HepG2 (cell line): ENCODE results near the gene PPM1G. TPM values are rescaled to one million over a fixed set of nuclear protein-coding genes. Genes with fewer than 3 reads are reported as not detected.

Source experiments
- ATAD3A ChIP-seq: sonication (generic); formaldehyde crosslinking; IDR thresholded peaks from 2 replicates; pipeline ENCODE4 v1.4.0; 2020; ENCODE audit warnings: missing genetic modification reagents
- CHD4 ChIP-seq: fragments of 200-600 bp; sonication (generic); IDR thresholded peaks from 2 replicates; pipeline ENCODE4 v1.7.0; 2017; ENCODE audit warnings: mild to moderate bottlenecking, low read length, borderline replicate concordance
- HMG20A ChIP-seq: IDR thresholded peaks from 2 replicates; pipeline ENCODE4 v1.6.1; 2016; ENCODE audit warnings: borderline replicate concordance
- KLF12 ChIP-seq: sonication (generic); formaldehyde crosslinking; IDR thresholded peaks from 2 replicates; pipeline ENCODE4 v1.4.0; 2020; ENCODE audit warnings: missing genetic modification reagents, borderline replicate concordance
- MXI1 ChIP-seq: IDR thresholded peaks from 3 replicates; pipeline ENCODE4 v1.6.1; 2012; ENCODE audit warnings: low read depth, low read length, inconsistent platforms, borderline replicate concordance
- SALL2 ChIP-seq: sonication (generic); formaldehyde crosslinking; IDR thresholded peaks from 2 replicates; pipeline ENCODE4 v1.8.1; 2023; ENCODE audit warnings: mild to moderate bottlenecking, missing genetic modification reagents, inconsistent platforms
- ZNF224 ChIP-seq: sonication (generic); formaldehyde crosslinking; IDR thresholded peaks from 2 replicates; pipeline ENCODE4 v1.5.0; 2020; ENCODE audit warnings: mild to moderate bottlenecking, missing genetic modification reagents
- ZNF225 ChIP-seq: sonication (generic); formaldehyde crosslinking; IDR thresholded peaks from 2 replicates; pipeline ENCODE4 v1.4.0; 2020; ENCODE audit warnings: mild to moderate bottlenecking, missing genetic modification reagents
- ZNF550 ChIP-seq: sonication (generic); formaldehyde crosslinking; IDR thresholded peaks from 2 replicates; pipeline ENCODE4 v1.4.0; 2020; ENCODE audit warnings: mild to moderate bottlenecking, missing genetic modification reagents, borderline replicate concordance
- ZNF557 ChIP-seq: sonication (generic); formaldehyde crosslinking; IDR thresholded peaks from 2 replicates; pipeline ENCODE4 v1.4.0; 2020; ENCODE audit warnings: missing genetic modification reagents
- ZNF607 ChIP-seq: sonication (generic); formaldehyde crosslinking; IDR thresholded peaks from 2 replicates; pipeline ENCODE4 v1.5.1; 2020; ENCODE audit warnings: missing genetic modification reagents, mild to moderate bottlenecking, borderline replicate concordance
- ZNF724P ChIP-seq: sonication (generic); formaldehyde crosslinking; IDR thresholded peaks from 2 replicates; pipeline ENCODE4 v1.8.0; 2022; ENCODE audit warnings: missing genetic modification reagents, borderline replicate concordance
- ZNF775 ChIP-seq: sonication (generic); formaldehyde crosslinking; IDR thresholded peaks from 2 replicates; pipeline ENCODE4 v1.4.0; 2020; ENCODE audit warnings: missing genetic modification reagents, mild to moderate bottlenecking, moderate library complexity, borderline replicate concordance
- polyA plus RNA-seq, 8 experiments: library from polyadenylated mRNA; depleted of rRNA in 3 of 8; stranded (reverse) in 7 of 8; unstranded in 1 of 8; fragments of >200 nt; fragmentation: Illumina TruSeq in 4 of 8; extraction: Trizol in 4 of 8; gene quantifications; 2 replicates each; pipeline versions ENCODE4 v1.2.1 to v1.2.3, GENCODE V29; 2011 to 2016; ENCODE audit warnings: low read depth in 4 of 8, missing spikeins in 1 of 8, mixed read lengths in 1 of 8; ENCODE audit not compliant: insufficient read depth in 1 of 8
- total RNA-seq, 5 experiments: library from RNA; depleted of rRNA; stranded (reverse); fragments of >200 nt; fragmentation: Illumina TruSeq; extraction: Trizol; gene quantifications; 2 replicates each; pipeline ENCODE4 v1.2.3, GENCODE V29; 2016; ENCODE audit warnings: low read depth in 1 of 5
- TF ChIP-seq, protein P1 (sequence below): sonication (generic); formaldehyde crosslinking; IDR thresholded peaks from 2 replicates; pipeline ENCODE4 v1.9.0; 2021; ENCODE audit warnings: missing genetic modification reagents, borderline replicate concordance
- TF ChIP-seq, protein P2 (sequence below): sonication (generic); formaldehyde crosslinking; IDR thresholded peaks from 2 replicates; pipeline ENCODE4 v1.4.0; 2020; ENCODE audit warnings: missing genetic modification reagents, borderline replicate concordance
- TF ChIP-seq, protein P3 (sequence below): sonication (generic); formaldehyde crosslinking; IDR thresholded peaks from 2 replicates; pipeline ENCODE4 v1.5.0; 2020; ENCODE audit warnings: mild to moderate bottlenecking, missing genetic modification reagents
- TF ChIP-seq, protein P4 (sequence below): sonication (generic); formaldehyde crosslinking; IDR thresholded peaks from 2 replicates; pipeline ENCODE4 v1.4.0; 2020; ENCODE audit warnings: missing genetic modification reagents
- TF ChIP-seq, protein P5 (sequence below): IDR thresholded peaks from 2 replicates; pipeline ENCODE4 v1.4.0; 2020; ENCODE audit warnings: mild to moderate bottlenecking, missing genetic modification reagents

Gene PPM1G
- total and polyA plus RNA-seq, 2 of the 13 experiments (the other 11 are each of a cell fraction or from before 2014, with no cell fraction given), result 58.2 to 213 TPM

DNA sequence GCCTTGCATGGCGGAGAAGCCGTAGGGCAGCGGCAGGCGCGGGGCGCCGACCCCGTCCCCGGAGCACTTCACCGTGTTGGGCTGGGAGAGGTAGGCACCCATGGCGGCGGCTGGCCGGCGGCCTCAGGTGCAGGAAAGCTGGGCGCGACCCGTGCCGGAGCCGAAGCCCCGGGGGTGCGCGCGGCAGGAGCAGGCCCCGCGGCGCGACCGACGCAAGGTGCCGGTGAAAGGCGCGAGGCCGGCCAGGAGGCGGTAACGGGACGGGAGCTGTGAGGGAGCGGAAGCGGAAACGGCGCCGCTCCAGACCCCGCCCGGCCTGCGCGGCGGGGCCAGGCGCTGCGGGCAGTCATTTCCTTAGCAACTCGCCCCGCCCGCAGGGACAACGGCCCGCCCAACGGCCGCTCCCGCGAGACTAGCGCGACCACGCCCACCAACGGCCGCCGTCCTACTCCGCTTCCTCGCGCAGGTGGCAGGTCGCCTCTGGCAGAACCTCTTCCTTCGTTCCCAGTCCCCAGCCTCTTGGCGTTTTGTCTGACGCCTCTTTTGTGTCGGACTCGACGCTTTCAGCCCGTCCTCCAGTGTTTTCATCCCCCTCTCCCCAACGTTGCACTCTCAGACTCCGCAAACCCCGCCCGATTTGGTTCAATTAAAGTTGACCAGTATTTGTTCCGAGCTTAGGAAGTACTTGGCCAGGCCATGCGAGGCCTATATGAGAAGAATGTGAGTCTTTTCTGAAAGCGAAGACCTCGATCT, at the start of gene PPM1G (continued):
- TF ChIP-seq MXI1 (peak; percentile 91), ZNF224 (peak; percentile 92; the same call in 1 of the 2 replicates), ZNF724P (peak; percentile 90), ZNF550 (CRISPR knock-in tag) (no peak; the same call in 1 of the 2 replicates), ZNF775 (CRISPR knock-in tag) (no peak; the same call in 1 of the 2 replicates), ZNF557 (CRISPR knock-in tag) (no peak), CHD4 (no peak), KLF12 (CRISPR knock-in tag) (peak; percentile 97; the same call in 1 of the 2 replicates), ZNF607 (CRISPR knock-in tag) (peak; percentile 94), ATAD3A (CRISPR knock-in tag) (no peak), SALL2 (CRISPR knock-in tag) (peak; percentile 84), ZNF225 (CRISPR knock-in tag) (peak; percentile 88; the same call in 1 of the 2 replicates), HMG20A (no peak)
- TF ChIP-seq, protein P1, sequence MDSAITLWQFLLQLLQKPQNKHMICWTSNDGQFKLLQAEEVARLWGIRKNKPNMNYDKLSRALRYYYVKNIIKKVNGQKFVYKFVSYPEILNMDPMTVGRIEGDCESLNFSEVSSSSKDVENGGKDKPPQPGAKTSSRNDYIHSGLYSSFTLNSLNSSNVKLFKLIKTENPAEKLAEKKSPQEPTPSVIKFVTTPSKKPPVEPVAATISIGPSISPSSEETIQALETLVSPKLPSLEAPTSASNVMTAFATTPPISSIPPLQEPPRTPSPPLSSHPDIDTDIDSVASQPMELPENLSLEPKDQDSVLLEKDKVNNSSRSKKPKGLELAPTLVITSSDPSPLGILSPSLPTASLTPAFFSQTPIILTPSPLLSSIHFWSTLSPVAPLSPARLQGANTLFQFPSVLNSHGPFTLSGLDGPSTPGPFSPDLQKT (CRISPR knock-in tag), result no peak; the same call in 1 of the 2 replicates
- TF ChIP-seq, protein P2, sequence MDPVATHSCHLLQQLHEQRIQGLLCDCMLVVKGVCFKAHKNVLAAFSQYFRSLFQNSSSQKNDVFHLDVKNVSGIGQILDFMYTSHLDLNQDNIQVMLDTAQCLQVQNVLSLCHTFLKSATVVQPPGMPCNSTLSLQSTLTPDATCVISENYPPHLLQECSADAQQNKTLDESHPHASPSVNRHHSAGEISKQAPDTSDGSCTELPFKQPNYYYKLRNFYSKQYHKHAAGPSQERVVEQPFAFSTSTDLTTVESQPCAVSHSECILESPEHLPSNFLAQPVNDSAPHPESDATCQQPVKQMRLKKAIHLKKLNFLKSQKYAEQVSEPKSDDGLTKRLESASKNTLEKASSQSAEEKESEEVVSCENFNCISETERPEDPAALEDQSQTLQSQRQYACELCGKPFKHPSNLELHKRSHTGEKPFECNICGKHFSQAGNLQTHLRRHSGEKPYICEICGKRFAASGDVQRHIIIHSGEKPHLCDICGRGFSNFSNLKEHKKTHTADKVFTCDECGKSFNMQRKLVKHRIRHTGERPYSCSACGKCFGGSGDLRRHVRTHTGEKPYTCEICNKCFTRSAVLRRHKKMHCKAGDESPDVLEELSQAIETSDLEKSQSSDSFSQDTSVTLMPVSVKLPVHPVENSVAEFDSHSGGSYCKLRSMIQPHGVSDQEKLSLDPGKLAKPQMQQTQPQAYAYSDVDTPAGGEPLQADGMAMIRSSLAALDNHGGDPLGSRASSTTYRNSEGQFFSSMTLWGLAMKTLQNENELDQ (CRISPR knock-in tag), result peak; percentile 71; the same call in 1 of the 2 replicates
- TF ChIP-seq, protein P3, sequence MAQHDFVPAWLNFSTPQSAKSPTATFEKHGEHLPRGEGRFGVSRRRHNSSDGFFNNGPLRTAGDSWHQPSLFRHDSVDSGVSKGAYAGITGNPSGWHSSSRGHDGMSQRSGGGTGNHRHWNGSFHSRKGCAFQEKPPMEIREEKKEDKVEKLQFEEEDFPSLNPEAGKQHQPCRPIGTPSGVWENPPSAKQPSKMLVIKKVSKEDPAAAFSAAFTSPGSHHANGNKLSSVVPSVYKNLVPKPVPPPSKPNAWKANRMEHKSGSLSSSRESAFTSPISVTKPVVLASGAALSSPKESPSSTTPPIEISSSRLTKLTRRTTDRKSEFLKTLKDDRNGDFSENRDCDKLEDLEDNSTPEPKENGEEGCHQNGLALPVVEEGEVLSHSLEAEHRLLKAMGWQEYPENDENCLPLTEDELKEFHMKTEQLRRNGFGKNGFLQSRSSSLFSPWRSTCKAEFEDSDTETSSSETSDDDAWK (CRISPR knock-in tag), result no peak
- TF ChIP-seq, protein P4, sequence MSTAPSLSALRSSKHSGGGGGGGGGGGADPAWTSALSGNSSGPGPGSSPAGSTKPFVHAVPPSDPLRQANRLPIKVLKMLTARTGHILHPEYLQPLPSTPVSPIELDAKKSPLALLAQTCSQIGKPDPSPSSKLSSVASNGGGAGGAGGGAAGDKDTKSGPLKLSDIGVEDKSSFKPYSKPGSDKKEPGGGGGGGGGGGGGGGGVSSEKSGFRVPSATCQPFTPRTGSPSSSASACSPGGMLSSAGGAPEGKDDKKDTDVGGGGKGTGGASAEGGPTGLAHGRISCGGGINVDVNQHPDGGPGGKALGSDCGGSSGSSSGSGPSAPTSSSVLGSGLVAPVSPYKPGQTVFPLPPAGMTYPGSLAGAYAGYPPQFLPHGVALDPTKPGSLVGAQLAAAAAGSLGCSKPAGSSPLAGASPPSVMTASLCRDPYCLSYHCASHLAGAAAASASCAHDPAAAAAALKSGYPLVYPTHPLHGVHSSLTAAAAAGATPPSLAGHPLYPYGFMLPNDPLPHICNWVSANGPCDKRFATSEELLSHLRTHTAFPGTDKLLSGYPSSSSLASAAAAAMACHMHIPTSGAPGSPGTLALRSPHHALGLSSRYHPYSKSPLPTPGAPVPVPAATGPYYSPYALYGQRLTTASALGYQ, result peak; percentile 81; the same call in 1 of the 2 replicates
- TF ChIP-seq, protein P5, sequence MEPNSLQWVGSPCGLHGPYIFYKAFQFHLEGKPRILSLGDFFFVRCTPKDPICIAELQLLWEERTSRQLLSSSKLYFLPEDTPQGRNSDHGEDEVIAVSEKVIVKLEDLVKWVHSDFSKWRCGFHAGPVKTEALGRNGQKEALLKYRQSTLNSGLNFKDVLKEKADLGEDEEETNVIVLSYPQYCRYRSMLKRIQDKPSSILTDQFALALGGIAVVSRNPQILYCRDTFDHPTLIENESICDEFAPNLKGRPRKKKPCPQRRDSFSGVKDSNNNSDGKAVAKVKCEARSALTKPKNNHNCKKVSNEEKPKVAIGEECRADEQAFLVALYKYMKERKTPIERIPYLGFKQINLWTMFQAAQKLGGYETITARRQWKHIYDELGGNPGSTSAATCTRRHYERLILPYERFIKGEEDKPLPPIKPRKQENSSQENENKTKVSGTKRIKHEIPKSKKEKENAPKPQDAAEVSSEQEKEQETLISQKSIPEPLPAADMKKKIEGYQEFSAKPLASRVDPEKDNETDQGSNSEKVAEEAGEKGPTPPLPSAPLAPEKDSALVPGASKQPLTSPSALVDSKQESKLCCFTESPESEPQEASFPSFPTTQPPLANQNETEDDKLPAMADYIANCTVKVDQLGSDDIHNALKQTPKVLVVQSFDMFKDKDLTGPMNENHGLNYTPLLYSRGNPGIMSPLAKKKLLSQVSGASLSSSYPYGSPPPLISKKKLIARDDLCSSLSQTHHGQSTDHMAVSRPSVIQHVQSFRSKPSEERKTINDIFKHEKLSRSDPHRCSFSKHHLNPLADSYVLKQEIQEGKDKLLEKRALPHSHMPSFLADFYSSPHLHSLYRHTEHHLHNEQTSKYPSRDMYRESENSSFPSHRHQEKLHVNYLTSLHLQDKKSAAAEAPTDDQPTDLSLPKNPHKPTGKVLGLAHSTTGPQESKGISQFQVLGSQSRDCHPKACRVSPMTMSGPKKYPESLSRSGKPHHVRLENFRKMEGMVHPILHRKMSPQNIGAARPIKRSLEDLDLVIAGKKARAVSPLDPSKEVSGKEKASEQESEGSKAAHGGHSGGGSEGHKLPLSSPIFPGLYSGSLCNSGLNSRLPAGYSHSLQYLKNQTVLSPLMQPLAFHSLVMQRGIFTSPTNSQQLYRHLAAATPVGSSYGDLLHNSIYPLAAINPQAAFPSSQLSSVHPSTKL, result peak; percentile 42; the same call in 1 of the 2 replicates
